Keratinocyte (primary cell): ENCODE data around the gene FCRL2.

Source experiments
- EZH2 ChIP-seq: IDR thresholded peaks from one replicate; pipeline ENCODE4 v1.6.1; 2012; ENCODE audit warnings: inconsistent platforms, mild to moderate bottlenecking, low read length, moderate library complexity
- TF ChIP-seq, protein P1 (sequence below), 3 experiments: IDR thresholded peaks in 1 of 3; conservative IDR thresholded peaks in 1 of 3; optimal IDR thresholded peaks in 1 of 3; 2 replicates in 2 of 3; 3 replicates in 1 of 3; pipeline versions ENCODE3 to v1.5.1; 2011; ENCODE audit warnings: low read length in 3 of 3, mild to moderate bottlenecking in 3 of 3, moderate library complexity in 2 of 3, control low read depth in 1 of 3, inconsistent platforms in 1 of 3; ENCODE audit not compliant: insufficient read depth in 2 of 3; ENCODE audit errors: extremely low read depth in 1 of 3

DNA sequence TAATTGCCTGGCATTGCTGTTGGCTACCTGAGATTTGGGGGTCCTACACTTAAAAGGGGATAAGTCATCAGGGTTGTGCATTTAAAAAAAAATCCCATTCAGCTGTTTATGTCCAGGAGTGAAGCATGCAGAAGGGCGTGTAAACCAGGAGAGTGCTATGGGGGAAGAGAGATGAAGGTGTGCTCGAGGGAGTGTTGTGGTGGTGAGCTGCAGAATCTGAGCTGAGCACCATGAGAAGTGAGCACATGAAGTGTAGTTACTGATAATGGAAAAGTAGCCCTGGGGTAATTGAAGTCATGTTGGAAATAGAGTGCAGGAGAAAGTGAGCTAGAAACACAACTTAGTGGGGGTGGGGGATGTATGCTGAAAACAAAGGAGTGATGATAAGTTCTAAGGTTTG is 42.3 kb upstream of the FCRL2 start:
- TF ChIP-seq, protein P1, sequence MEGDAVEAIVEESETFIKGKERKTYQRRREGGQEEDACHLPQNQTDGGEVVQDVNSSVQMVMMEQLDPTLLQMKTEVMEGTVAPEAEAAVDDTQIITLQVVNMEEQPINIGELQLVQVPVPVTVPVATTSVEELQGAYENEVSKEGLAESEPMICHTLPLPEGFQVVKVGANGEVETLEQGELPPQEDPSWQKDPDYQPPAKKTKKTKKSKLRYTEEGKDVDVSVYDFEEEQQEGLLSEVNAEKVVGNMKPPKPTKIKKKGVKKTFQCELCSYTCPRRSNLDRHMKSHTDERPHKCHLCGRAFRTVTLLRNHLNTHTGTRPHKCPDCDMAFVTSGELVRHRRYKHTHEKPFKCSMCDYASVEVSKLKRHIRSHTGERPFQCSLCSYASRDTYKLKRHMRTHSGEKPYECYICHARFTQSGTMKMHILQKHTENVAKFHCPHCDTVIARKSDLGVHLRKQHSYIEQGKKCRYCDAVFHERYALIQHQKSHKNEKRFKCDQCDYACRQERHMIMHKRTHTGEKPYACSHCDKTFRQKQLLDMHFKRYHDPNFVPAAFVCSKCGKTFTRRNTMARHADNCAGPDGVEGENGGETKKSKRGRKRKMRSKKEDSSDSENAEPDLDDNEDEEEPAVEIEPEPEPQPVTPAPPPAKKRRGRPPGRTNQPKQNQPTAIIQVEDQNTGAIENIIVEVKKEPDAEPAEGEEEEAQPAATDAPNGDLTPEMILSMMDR (optimal IDR thresholded peaks at IDR 0.05 in 1 of 3, IDR thresholded peaks at IDR 0.05 in 1 of 3, conservative IDR thresholded peaks at IDR 0.05 in 1 of 3; ENCODE audit: extremely low read depth in 1 of 3, insufficient read depth in 2 of 3, low read length in 3 of 3): no peak
- no peak for TF ChIP-seq EZH2
